DND-41 (cell line): ENCODE data around the gene SYNDIG1.

Experiments used
- CTCF ChIP-seq: IDR thresholded peaks from 2 replicates; pipeline ENCODE4 v1.5.1; 2012; ENCODE audit warnings: borderline replicate concordance, low read length, moderate library complexity, mild to moderate bottlenecking; ENCODE audit not compliant: poor library complexity, severe bottlenecking; ENCODE audit errors: extremely low read depth
- EZH2 ChIP-seq: IDR thresholded peaks from 3 replicates; pipeline ENCODE4 v1.6.1; 2012; ENCODE audit warnings: borderline replicate concordance, low read depth, mild to moderate bottlenecking, moderate library complexity, low read length, inconsistent platforms; ENCODE audit not compliant: severe bottlenecking

- TF ChIP-seq CTCF (no peak), EZH2 (no peak)
Measured at GRCh38 chr20:24469116-24469893, at the start of gene SYNDIG1.
